ENCODE data around the gene RASEF.
"Not testable (repeated sequence)": the region's sequence is repeated elsewhere in the genome, so short reads cannot be mapped to it uniquely, and the experiment has no call there.

Gene RASEF

DNA sequence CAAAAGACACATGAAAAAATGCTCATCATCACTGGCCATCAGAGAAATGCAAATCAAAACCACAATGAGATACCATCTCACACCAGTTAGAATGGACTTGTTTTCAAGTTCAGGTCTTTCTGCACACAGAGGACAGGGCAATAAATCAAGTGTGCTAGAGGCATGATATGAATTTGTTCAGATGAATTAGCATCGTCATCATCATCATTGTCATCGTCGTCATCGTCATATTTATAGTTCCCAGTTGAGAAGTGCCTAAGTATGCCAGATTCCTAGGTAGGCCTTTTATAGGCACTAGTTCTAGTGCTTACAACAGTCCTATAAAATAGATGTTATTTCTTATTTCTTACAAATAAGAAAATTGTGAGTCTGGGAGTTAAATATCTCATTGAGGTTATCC lies 34.7 kb upstream of the RASEF start:
- H3K4me3 ChIP-seq (ENCODE audit: low read depth, low read length) = no peak overlapping the region
- no peak for DNase-seq (ENCODE audit: low read depth)
- in situ Hi-C loops (cut with HindIII; ENCODE audit: low sequenced_read_pairs) = no loop called here
- TF ChIP-seq, protein P1, sequence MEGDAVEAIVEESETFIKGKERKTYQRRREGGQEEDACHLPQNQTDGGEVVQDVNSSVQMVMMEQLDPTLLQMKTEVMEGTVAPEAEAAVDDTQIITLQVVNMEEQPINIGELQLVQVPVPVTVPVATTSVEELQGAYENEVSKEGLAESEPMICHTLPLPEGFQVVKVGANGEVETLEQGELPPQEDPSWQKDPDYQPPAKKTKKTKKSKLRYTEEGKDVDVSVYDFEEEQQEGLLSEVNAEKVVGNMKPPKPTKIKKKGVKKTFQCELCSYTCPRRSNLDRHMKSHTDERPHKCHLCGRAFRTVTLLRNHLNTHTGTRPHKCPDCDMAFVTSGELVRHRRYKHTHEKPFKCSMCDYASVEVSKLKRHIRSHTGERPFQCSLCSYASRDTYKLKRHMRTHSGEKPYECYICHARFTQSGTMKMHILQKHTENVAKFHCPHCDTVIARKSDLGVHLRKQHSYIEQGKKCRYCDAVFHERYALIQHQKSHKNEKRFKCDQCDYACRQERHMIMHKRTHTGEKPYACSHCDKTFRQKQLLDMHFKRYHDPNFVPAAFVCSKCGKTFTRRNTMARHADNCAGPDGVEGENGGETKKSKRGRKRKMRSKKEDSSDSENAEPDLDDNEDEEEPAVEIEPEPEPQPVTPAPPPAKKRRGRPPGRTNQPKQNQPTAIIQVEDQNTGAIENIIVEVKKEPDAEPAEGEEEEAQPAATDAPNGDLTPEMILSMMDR (IDR thresholded peaks at IDR 0.05; ENCODE audit: low read depth, low read length, missing control alignments) = no peak

GRCh38 chr9:83093311-83093710 lies 30.4 kb upstream of the RASEF start:
- in situ Hi-C loops (cut with HindIII; ENCODE audit: low sequenced_read_pairs); H3K4me3 ChIP-seq (ENCODE audit: low read depth, low read length); DNase-seq (ENCODE audit: low read depth): not testable (repeated sequence)

DNA sequence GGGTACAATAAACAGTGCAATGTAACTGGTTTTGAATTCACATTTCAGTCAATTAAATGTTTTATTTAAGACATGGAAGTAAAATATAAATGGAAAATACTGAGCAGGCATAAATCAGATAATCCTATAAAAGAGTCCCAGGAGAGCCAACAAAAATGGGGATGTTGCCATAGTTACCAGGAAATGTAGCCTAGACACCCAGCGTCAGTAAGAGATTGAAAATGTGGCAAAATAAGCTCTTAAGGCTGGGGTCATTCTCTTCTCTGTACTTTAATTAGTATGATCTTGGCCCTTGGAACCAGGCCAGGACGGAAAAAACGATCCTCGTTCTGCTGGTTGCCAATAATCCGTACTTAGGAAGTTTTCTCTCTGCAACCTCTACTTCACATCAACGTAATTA lies 18.9 kb upstream of the RASEF start:
- H3K4me3 ChIP-seq (ENCODE audit: low read depth, low read length) = no peak overlapping the region
- in situ Hi-C loops (cut with HindIII; ENCODE audit: low sequenced_read_pairs) = no loop called here
- TF ChIP-seq, protein P1 (IDR thresholded peaks at IDR 0.05; ENCODE audit: low read depth, low read length, missing control alignments) = no peak
- no peak for DNase-seq (ENCODE audit: low read depth)

DNA sequence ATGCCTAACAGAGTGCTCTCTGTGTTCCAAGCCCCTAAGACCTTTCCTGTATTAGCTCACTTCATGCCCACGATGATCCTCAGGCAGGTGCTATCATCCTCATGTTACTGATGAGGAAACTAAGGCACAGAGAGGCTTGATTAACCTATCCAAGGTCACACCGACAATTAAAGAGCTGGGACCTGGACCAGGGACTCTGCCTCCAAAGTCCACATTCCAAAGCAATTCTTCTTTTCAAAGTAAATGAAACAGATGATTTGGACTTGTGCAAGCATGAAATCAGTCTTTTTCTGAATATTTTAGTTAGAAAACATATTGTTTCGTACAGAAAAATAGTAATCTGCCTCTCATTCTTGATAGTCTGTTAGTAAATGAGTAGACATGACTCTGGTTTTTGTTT lies 18.1 kb upstream of the RASEF start:
- in situ Hi-C loops (cut with HindIII; ENCODE audit: low sequenced_read_pairs) = no loop called here
- TF ChIP-seq, protein P1 (IDR thresholded peaks at IDR 0.05; ENCODE audit: low read depth, low read length, missing control alignments) = no peak

GRCh38 chr9:83075932-83076331 lies 13.0 kb upstream of the RASEF start:
- not testable (repeated sequence) for H3K4me3 ChIP-seq (ENCODE audit: low read depth, low read length)

More for the DNA sequence above, 18.1 kb upstream of the RASEF start:
- no peak overlapping the region for H3K4me3 ChIP-seq (ENCODE audit: low read depth, low read length)
- no peak for DNase-seq (ENCODE audit: low read depth)

DNA sequence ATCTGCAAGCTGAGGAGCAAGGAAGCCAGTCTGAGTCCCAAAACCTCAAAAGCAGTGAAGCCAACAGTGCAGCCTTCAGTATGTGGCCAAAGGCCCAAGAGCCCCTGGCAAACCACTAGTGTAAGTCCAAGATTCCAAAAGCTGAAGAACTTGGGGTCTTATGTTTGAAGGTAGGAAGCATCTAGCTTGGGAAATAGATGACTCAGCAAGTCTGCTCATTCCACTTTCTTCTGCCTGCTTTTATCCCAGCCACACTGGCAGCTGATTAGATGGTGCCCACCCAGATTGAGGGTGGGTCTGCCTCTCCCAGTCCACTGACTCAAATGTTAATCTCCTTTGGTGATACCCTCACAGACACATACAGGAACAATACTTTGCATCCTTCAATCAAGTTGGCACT lies 9.6 kb upstream of the RASEF start:
- in situ Hi-C loops (cut with HindIII; ENCODE audit: low sequenced_read_pairs) = not testable (repeated sequence)

More at GRCh38 chr9:83075932-83076331, 13.0 kb upstream of the RASEF start:
- DNase-seq (ENCODE audit: low read depth); in situ Hi-C loops (cut with HindIII; ENCODE audit: low sequenced_read_pairs): not testable (repeated sequence)

GRCh38 chr9:83071626-83072025 lies 8.7 kb upstream of the RASEF start:
- TF ChIP-seq, protein P1 (IDR thresholded peaks at IDR 0.05; ENCODE audit: low read depth, low read length, missing control alignments) = no peak
- in situ Hi-C loops (cut with HindIII; ENCODE audit: low sequenced_read_pairs) = no loop called here
- H3K4me3 ChIP-seq (ENCODE audit: low read depth, low read length) = no peak overlapping the region
- DNase-seq (ENCODE audit: low read depth) = no peak

More for the DNA sequence above, 9.6 kb upstream of the RASEF start:
- not testable (repeated sequence) for H3K4me3 ChIP-seq (ENCODE audit: low read depth, low read length); DNase-seq (ENCODE audit: low read depth)

GRCh38 chr9:83070261-83070660 lies 7.3 kb upstream of the RASEF start:
- H3K4me3 ChIP-seq (ENCODE audit: low read depth, low read length) = no peak overlapping the region
- DNase-seq (ENCODE audit: low read depth) = peak; percentile 61
- in situ Hi-C loops (cut with HindIII; ENCODE audit: low sequenced_read_pairs) = no loop called here
- TF ChIP-seq, protein P1 (IDR thresholded peaks at IDR 0.05; ENCODE audit: low read depth, low read length, missing control alignments) = no peak
